Large intestine (tissue), 3 donors: ENCODE results near the gene SCARF2. TPM values are rescaled to one million over a fixed set of nuclear protein-coding genes. Genes with fewer than 3 reads are reported as not detected.
A peak's percentile ranks its signal among the peaks of the same experiment; 100 is the strongest.

Experiments
- DNase-seq, 2 donors: peaks; one replicate each; pipeline versions ENCODE4 v3.0.0 to v3.0.0-alpha.2; 2013
- H3K27ac ChIP-seq: one replicate; pipeline ENCODE4 v1.5.1; 2013; ENCODE audit warnings: low read length
- H3K27me3 ChIP-seq: 2 replicates; pipeline ENCODE4 v1.6.1; 2013; ENCODE audit warnings: low read length; ENCODE audit not compliant: control insufficient read depth, insufficient read depth
- H3K36me3 ChIP-seq: 2 replicates; pipeline ENCODE4 v1.6.1; 2013; ENCODE audit warnings: low read length; ENCODE audit not compliant: control insufficient read depth, insufficient read depth
- H3K4me1 ChIP-seq: one replicate; pipeline ENCODE4 v1.6.1; 2013; ENCODE audit warnings: low read length; ENCODE audit not compliant: control insufficient read depth, insufficient read depth
- H3K4me3 ChIP-seq: one replicate; pipeline ENCODE4 v1.5.1; 2013; ENCODE audit warnings: low read length
- H3K9me3 ChIP-seq: one replicate; pipeline ENCODE4 v1.6.1; 2013; ENCODE audit warnings: mild to moderate bottlenecking, low read depth, low read length, moderate library complexity; ENCODE audit not compliant: control insufficient read depth
- whole genome bisulfite sequencing: methylation state at CpG from one replicate; pipeline ENCODE4 v1.1.5; 2013; ENCODE audit warnings: low lambda C conversion rate; ENCODE audit not compliant: insufficient coverage; 5-methylcytosine and 5-hydroxymethylcytosine counted together
- polyA plus RNA-seq: library from polyadenylated mRNA; unstranded; fragments of 120-200 nt; gene quantifications from one replicate; pipeline ENCODE4 v1.2.1, GENCODE V29; 2013

SCARF2 gene
- polyA plus RNA-seq, 1 donor, result 5.3 TPM

DNA sequence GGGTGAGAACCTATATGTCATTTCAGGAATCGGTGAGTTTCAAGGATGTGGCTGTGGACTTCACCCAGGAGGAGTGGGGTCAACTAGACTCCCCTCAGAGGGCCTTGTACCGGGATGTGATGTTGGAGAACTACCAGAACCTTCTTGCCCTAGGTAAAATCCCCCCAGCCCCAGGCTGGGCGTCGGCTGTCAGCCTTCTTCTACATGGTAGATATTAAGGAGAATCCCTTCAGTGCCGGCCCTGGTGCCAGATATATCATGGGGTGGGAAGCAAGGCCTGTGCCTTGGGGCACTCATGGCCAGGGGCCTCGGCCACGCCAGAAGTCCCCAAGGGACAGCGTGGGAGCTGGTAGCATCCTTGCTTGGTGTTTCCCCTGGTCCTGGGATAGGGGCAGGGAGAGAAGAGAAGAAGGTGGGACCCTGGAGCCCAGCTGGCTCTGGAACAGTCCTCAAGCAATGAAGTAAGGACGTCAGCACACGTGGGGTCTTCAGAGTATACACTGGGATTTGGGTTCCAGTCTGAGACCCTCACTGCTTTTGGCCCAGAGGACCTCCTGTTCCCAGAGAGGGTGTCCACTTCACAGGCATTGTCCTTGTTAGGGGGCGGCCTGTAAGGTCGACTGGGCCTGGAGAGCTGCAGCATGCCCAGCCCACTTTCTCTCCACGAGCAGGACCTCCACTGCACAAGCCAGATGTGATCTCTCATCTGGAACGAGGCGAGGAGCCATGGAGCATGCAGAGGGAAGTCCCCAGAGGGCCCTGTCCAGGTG, 36.8 kb downstream of the SCARF2 start:
- Histone ChIP-seq H3K4me3 (no peak overlapping the region), H3K9me3 (no peaks in the 10 kb centered on the region), H3K36me3 (peaks cover 32% of the 10 kb centered on the region), H3K4me1 (no peaks in the 10 kb centered on the region), H3K27me3 (no peaks in the 10 kb centered on the region), H3K27ac (no peak overlapping the region)
- DNase-seq, result no peak
- WGBS, result no CpG with 5 or more reads among the region's 15 CpGs

DNA sequence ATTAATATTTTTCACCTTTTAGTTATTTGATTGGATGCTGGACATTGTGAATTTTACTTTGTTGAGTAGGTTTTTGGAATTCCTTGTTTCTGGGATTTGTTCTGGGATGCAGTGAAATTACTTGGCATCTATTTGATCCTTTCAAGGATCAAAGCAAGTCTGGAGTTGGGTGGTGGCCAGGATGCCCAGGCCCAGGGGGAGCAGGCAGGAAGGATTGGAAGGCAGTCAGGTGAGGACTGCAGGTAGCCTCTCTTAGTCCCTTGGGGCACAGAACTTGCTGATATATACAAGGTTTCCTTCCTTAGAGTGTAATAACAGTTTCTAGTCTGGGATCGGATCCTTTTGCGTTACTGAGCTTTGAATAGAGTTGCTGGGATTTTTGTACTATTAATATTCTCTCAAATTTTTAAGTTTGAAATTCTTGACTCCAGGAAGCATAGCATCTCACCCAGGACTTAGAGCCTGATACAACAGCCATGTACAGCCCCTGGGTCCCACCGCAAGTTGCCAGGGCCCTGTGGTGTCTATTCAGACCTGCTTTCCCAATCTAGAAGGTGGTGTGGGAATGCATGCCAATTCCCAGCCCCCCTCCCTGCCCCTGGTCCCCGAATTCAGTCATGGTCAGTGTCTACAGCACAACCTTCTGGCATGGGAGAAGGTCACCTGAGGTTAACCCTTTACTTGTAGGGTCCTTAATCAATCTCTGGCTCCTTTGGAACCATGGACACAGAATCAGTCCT, 37.6 kb downstream of the SCARF2 start:
- H3K4me3 ChIP-seq, result no peak overlapping the region
- no peak for DNase-seq
- H3K27ac ChIP-seq, result no peak overlapping the region
- H3K9me3 ChIP-seq, result no peaks in the 10 kb centered on the region
- H3K4me1 ChIP-seq, result peaks cover 5% of the 10 kb centered on the region
- WGBS, result no CpG with 5 or more reads among the region's 4 CpGs
- no peaks in the 10 kb centered on the region for H3K27me3 ChIP-seq
- H3K36me3 ChIP-seq, result peaks cover 31% of the 10 kb centered on the region

DNA sequence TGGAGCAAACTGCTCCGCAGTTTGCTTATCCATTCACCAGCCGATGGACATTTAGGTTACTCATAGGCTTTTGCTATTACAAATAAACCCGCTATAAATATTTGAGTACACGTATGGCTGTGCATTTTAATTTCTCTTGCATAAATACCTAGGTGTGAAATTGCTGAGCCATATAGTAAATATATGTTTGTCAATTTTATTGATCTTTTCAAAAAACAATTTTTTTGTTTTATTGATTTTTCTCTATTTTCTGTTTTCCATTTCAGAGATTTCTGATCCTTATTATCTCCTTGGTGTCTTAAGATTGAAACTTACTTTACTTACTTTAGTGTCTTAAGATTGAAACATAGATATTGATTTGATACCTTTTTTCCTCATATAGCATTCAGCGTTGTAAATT, 39.2 kb downstream of the SCARF2 start:
- 100% methylated on average over 1 of the region's 5 CpGs for WGBS
- H3K27ac ChIP-seq, result no peak overlapping the region

DNA sequence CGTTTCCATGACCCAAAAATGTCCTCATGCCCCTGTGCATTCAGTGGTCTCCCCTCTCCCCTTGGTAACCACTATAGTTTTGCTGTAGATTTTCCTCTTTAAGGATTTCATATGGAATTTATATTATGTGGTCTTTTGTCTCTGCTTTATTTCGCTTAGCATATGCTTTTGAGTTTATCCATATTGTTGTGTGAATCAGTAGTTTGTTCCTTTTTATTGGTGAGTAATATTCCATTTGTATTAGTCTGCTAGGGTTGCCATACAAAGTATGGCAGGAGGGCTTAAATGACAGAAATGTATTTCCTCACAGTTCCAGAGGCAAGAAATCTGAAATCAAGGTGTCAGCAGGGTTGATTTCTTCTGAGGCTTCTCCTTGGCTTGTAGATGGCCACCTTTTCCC, 40.1 kb downstream of the SCARF2 start:
- H3K4me1 ChIP-seq, result peaks cover 12% of the 10 kb centered on the region
- no peak overlapping the region for H3K27ac ChIP-seq
- H3K9me3 ChIP-seq, result no peaks in the 10 kb centered on the region
- DNase-seq, result no peak
- no peaks in the 10 kb centered on the region for H3K27me3 ChIP-seq
- H3K36me3 ChIP-seq, result peaks cover 20% of the 10 kb centered on the region
- WGBS, result 100% methylated on average over 1 of the region's 2 CpGs
- no peak overlapping the region for H3K4me3 ChIP-seq

More for the DNA sequence above, 39.2 kb downstream of the SCARF2 start:
- no peaks in the 10 kb centered on the region for H3K27me3 ChIP-seq
- peaks cover 11% of the 10 kb centered on the region for H3K4me1 ChIP-seq
- no peaks in the 10 kb centered on the region for H3K9me3 ChIP-seq
- peaks cover 25% of the 10 kb centered on the region for H3K36me3 ChIP-seq
- DNase-seq, result no peak
- H3K4me3 ChIP-seq, result no peak overlapping the region

DNA sequence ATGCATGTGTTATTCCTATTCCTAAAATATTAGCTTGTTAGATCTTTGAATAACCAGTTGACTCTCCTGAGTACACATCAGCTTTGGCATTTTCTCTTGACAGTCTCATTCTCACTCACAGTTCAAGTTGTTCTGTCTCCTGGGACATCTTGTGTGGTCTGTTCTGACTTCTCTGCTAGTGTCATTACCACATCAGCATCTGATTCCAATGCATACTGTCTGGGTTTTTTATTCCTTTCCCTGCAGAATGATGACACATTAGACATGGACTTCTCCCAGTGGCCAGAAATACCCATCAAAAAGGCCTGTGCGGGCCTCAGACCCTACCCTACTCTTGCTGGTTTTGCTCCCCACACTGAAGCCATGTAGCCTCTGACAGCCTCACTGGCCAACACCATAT, 41.0 kb downstream of the SCARF2 start:
- H3K36me3 ChIP-seq, result peaks cover 13% of the 10 kb centered on the region
- no peak for DNase-seq
- peaks cover 12% of the 10 kb centered on the region for H3K4me1 ChIP-seq
- no peaks in the 10 kb centered on the region for H3K9me3 ChIP-seq
- no peak overlapping the region for H3K27ac ChIP-seq
- no peaks in the 10 kb centered on the region for H3K27me3 ChIP-seq
- no CpG with 5 or more reads among the region's 1 CpG for WGBS
- H3K4me3 ChIP-seq, result no peak overlapping the region

DNA sequence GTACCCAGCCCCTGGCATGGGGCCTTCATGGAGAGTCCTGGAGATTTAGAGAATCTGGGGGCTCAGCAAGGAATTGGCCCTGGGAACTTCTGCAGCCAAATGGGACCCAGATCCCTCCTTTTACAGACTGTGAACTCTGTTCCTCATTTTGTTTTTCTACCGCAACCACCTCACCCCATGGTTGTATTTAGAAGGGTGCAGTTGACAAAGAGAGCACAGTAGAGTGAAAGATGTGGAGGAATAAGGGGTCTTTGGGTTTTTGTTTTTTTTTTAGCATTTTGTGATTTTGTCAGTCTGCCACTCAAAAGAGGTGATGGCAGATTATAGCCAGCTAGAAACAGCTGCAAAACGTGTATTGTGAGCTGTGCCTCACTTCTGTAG, 41.7 kb downstream of the SCARF2 start:
- no peak overlapping the region for H3K4me3 ChIP-seq
- no CpG with 5 or more reads among the region's 2 CpGs for WGBS
- H3K9me3 ChIP-seq, result no peaks in the 10 kb centered on the region
- H3K27me3 ChIP-seq, result no peaks in the 10 kb centered on the region
- peaks cover 12% of the 10 kb centered on the region for H3K4me1 ChIP-seq
- no peak for DNase-seq
- peaks cover 5% of the 10 kb centered on the region for H3K36me3 ChIP-seq
- H3K27ac ChIP-seq, result no peak overlapping the region

DNA sequence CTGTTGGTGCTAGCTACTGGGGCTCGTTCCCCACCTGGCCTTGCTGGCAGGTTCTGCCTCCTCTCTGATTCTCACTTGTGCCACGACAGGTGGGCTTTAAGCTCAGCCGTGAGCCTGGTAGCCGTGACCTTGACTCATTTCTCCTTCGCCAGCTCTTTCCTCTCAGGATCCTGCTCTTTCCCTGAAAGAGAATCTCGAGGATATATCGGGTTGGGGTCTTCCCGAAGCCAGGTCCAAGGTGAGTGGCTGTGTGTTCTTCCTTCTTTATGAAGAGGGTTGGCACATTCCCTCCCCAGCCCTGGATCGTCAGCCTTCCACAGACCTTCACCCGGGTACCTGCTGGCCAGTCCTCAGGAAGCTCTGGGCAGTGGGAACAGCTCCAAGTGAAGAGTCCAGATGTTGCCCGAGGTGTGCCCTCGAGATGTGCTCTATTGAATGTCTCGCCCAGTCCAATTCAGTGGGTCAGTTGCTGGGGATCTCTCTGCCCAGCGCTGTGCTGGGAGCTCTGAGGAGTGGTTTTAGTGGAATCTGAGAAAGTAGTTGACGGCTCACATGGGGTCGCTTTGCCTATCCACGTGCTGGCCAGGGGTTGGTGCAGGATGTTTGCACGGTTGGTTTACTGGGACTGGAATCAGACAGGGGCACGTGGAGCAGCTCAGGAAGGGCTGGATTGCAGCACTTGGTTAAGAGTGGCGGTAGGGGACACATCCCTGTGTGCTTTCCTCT, 42.3 kb downstream of the SCARF2 start:
- H3K27me3 ChIP-seq, result no peaks in the 10 kb centered on the region
- H3K4me3 ChIP-seq, result no peak overlapping the region
- no peak for DNase-seq
- no peak overlapping the region for H3K27ac ChIP-seq
- no peaks in the 10 kb centered on the region for H3K9me3 ChIP-seq
- no CpG with 5 or more reads among the region's 20 CpGs for WGBS
- H3K36me3 ChIP-seq, result no peaks in the 10 kb centered on the region
- H3K4me1 ChIP-seq, result peaks cover 12% of the 10 kb centered on the region

DNA sequence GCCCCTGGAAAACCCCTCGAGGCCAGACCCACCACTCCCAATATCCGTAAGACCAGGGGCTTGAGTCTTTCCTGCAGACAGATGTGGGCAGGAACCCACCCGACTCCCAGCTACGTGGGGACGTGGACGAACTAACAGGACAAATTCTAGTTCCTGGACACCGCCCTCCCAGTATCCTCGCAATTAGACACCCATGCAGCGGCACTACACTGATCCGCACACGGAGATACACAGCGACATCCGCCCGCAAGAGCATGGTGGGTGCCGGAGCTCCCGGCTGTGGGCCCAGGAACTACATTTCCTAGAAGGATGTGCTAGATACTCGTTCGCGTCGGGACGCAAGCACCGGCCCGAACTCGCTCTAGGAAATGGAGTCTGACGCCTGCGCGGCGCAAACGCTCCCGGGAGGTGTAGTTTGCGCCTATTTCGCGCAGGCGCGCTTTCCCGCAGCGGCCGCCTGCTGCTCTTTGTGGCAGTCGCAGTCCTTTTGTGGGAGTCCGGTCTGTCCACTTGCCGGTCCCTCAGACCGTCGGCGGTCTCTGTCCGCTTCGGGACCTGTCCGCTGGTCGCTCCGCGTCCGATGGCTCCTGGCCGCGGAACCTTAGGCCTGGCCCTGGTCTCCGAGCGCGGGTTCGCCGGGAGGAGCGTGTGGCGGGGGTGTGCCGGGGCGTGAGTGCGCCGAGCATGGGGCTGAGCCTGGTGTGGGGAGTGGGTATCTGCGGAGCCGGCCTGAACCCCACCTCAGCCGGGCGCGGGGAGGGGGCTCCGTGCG, 43.7 kb downstream of the SCARF2 start, which contains the start of gene ZNF74:
Gene ZNF74, plus strand, starts transcription at position 447 of the 772 bp plus-strand sequence. CDS start 478 bp downstream, outside the sequence.
- H3K4me3 ChIP-seq, result peak within 1 kb of the TSS; percentile 82
- no CpG with 5 or more reads among the region's 71 CpGs for WGBS
- no peaks in the 10 kb centered on the region for H3K9me3 ChIP-seq
- H3K36me3 ChIP-seq, result no peaks in the 10 kb centered on the region
- H3K27ac ChIP-seq, result peak within 1 kb of the TSS; percentile 66
- no peaks in the 10 kb centered on the region for H3K27me3 ChIP-seq
- peak; percentile 94 to 95 for DNase-seq
- peaks cover 12% of the 10 kb centered on the region for H3K4me1 ChIP-seq

DNA sequence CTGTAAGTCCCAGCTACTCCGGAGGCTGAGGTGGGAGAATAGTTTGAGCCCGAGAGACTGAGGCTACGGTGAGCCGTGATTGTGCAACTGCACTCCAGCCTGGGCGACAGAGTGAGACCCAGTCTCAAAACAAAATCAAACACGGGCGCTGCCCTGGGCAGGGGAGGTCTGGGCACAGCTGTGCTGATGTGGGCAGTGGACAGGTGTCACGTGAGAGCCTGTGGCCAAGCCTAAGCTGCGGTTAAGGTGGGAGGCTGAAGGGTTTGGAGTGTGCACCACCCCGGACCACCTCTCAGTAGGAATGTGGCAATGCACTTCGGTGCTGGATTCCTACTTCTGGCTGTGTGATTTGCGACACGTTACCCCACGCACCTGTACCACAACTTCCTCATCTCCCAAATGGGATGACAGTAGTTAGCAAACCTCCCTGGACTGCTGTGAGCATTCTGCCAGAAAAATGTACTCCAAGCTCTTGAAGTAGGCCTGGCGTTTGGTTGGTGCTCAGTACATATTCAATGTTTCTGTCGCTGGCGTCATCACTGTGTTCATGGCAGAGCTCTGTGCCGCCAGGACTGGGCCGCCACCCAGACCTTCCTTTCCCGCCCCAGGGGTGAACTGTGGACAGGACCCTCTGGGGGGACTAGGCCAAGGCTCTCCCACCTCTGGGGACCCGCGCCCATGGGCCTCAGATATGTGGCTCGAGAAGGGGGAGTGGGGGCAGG, 44.5 kb downstream of the SCARF2 start:
- Histone ChIP-seq H3K27me3 (no peaks in the 10 kb centered on the region), H3K4me3 (peak overlapping the region; percentile 82), H3K9me3 (no peaks in the 10 kb centered on the region), H3K27ac (peak overlapping the region; percentile 66), H3K4me1 (peaks cover 12% of the 10 kb centered on the region), H3K36me3 (no peaks in the 10 kb centered on the region)
- WGBS, result no CpG with 5 or more reads among the region's 23 CpGs
- no peak for DNase-seq
